PFSK-1 (cell line): ENCODE measurements around the gene NPAS2.

ENCODE experiments used
- FOXP2 ChIP-seq: optimal IDR thresholded peaks from 2 replicates; pipeline ENCODE3; 2011; ENCODE audit warnings: borderline replicate concordance, control low read depth, inconsistent platforms; ENCODE audit not compliant: insufficient read depth; ENCODE audit errors: extremely low read length, extremely low read depth
- POLR2AphosphoS5 ChIP-seq: IDR thresholded peaks from 2 replicates; pipeline ENCODE4 v1.6.1; 2012; ENCODE audit warnings: low read depth, mild to moderate bottlenecking, control low read depth, low read length, moderate library complexity
- SIN3A ChIP-seq: IDR thresholded peaks from 2 replicates; pipeline ENCODE4 v1.6.1; 2012; ENCODE audit warnings: mild to moderate bottlenecking, low read length, moderate library complexity, borderline replicate concordance; ENCODE audit not compliant: insufficient read depth
- TAF1 ChIP-seq: IDR thresholded peaks from 2 replicates; pipeline ENCODE4 v1.6.1; 2012; ENCODE audit warnings: low read length, control low read depth, borderline replicate concordance; ENCODE audit not compliant: insufficient read depth
- TF ChIP-seq, protein P1 (sequence below), 2 experiments: IDR thresholded peaks; 2 replicates each; pipeline versions ENCODE4 v1.6.1 to v1.8.0; 2011 to 2012; ENCODE audit warnings: low read depth in 2 of 2, low read length in 2 of 2, control low read depth in 1 of 2, inconsistent platforms in 1 of 2, mild to moderate bottlenecking in 1 of 2, moderate library complexity in 1 of 2; ENCODE audit not compliant: insufficient read depth in 1 of 2

GRCh38 chr2:100878000-100878791 lies 58.3 kb downstream of the NPAS2 start:
- TF ChIP-seq POLR2AphosphoS5: no peak
- no peak for TF ChIP-seq TAF1
- TF ChIP-seq, protein P1, sequence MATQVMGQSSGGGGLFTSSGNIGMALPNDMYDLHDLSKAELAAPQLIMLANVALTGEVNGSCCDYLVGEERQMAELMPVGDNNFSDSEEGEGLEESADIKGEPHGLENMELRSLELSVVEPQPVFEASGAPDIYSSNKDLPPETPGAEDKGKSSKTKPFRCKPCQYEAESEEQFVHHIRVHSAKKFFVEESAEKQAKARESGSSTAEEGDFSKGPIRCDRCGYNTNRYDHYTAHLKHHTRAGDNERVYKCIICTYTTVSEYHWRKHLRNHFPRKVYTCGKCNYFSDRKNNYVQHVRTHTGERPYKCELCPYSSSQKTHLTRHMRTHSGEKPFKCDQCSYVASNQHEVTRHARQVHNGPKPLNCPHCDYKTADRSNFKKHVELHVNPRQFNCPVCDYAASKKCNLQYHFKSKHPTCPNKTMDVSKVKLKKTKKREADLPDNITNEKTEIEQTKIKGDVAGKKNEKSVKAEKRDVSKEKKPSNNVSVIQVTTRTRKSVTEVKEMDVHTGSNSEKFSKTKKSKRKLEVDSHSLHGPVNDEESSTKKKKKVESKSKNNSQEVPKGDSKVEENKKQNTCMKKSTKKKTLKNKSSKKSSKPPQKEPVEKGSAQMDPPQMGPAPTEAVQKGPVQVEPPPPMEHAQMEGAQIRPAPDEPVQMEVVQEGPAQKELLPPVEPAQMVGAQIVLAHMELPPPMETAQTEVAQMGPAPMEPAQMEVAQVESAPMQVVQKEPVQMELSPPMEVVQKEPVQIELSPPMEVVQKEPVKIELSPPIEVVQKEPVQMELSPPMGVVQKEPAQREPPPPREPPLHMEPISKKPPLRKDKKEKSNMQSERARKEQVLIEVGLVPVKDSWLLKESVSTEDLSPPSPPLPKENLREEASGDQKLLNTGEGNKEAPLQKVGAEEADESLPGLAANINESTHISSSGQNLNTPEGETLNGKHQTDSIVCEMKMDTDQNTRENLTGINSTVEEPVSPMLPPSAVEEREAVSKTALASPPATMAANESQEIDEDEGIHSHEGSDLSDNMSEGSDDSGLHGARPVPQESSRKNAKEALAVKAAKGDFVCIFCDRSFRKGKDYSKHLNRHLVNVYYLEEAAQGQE (IDR thresholded peaks at IDR 0.05; ENCODE audit: insufficient read depth in 1 of 2, low read depth in 2 of 2, low read length in 2 of 2): no peak
- TF ChIP-seq FOXP2: no peak
- no peak for TF ChIP-seq SIN3A
